ENCODE measurements around the gene BUD23. TPM values are rescaled to one million over a fixed set of nuclear protein-coding genes. Genes with fewer than 3 reads are reported as not detected.
A peak's percentile ranks its signal among the peaks of the same experiment; 100 is the strongest.

BUD23 gene
- total RNA-seq, 4 donors from 2014 or later, result 83.9 to 128 (median 114) TPM

GRCh38 chr7:73678862-73679261 is 4.5 kb upstream of the BUD23 start:
- H3K27me3 ChIP-seq, result no peaks in the 10 kb centered on the region
- H3K4me3 ChIP-seq, result no peak overlapping the region
- DNase-seq, result no peak
- H3K27ac ChIP-seq, result peak overlapping the region in 1 of 4 donors; percentile 34
- TF ChIP-seq POLR2A (IDR thresholded peaks at IDR 0.05), result no peak
- no peak for TF ChIP-seq CTCF (IDR thresholded peaks at IDR 0.05 in 4 of 5, conservative IDR thresholded peaks at IDR 0.05 in 1 of 5)
- no peaks in the 10 kb centered on the region for H3K9me3 ChIP-seq
- in situ Hi-C loops (cut with MboI; ENCODE audit: low sequenced_read_pairs in 4 of 4) (no loop called here), intact Hi-C loops (cut with DNase I; ENCODE audit: low total_unique reads) (no loop called here)
- ATAC-seq, result no peak
- H3K36me3 ChIP-seq, result no peaks in the 10 kb centered on the region
- H3K4me1 ChIP-seq, result peaks cover 29 to 36% of the 10 kb centered on the region in 2 donors

- Histone ChIP-seq H3K27me3 (no peaks in the 10 kb centered on the region), H3K36me3 (no peaks in the 10 kb centered on the region), H3K4me3 (no peak overlapping the region), H3K4me1 (peaks cover 36% of the 10 kb centered on the region in 2 donors), H3K27ac (peak overlapping the region in 1 of 4 donors; percentile 34), H3K9me3 (no peaks in the 10 kb centered on the region)
- no peak for ATAC-seq
- in situ Hi-C loops (cut with MboI; ENCODE audit: low sequenced_read_pairs in 4 of 4) (no loop called here), intact Hi-C loops (cut with DNase I; ENCODE audit: low total_unique reads) (loop anchor here (5.0 kb wide), 2 partner anchors 38 to 67 kb away; partner anchors contain the start of gene STX1A)
- no peak for DNase-seq
- TF ChIP-seq POLR2A (IDR thresholded peaks at IDR 0.05) (no peak), CTCF (IDR thresholded peaks at IDR 0.05 in 4 of 5, conservative IDR thresholded peaks at IDR 0.05 in 1 of 5) (no peak)
Measured at GRCh38 chr7:73679709-73680108, 3.7 kb upstream of the BUD23 start.

- Histone ChIP-seq H3K4me3 (no peak overlapping the region), H3K9me3 (no peaks in the 10 kb centered on the region), H3K27ac (peak overlapping the region; percentile 83 to 96 (median 92)), H3K36me3 (no peaks in the 10 kb centered on the region), H3K4me1 (peaks cover 36% of the 10 kb centered on the region in 2 donors), H3K27me3 (no peaks in the 10 kb centered on the region)
- no peak for ATAC-seq
- in situ Hi-C loops (cut with MboI; ENCODE audit: low sequenced_read_pairs in 4 of 4) (no loop called here), intact Hi-C loops (cut with DNase I; ENCODE audit: low total_unique reads) (loop anchor here (5.0 kb wide), 2 partner anchors 37 to 68 kb away; partner anchors contain the start of gene STX1A)
- TF ChIP-seq CTCF (IDR thresholded peaks at IDR 0.05 in 4 of 5, conservative IDR thresholded peaks at IDR 0.05 in 1 of 5), result no peak
- TF ChIP-seq POLR2A (IDR thresholded peaks at IDR 0.05), result no peak
- DNase-seq, result no peak
Measured at GRCh38 chr7:73680501-73680900, 2.9 kb upstream of the BUD23 start.

GRCh38 chr7:73681031-73681430 is 2.4 kb upstream of the BUD23 start:
- Histone ChIP-seq H3K27me3 (no peaks in the 10 kb centered on the region), H3K27ac (peak overlapping the region; percentile 83 to 96 (median 92)), H3K36me3 (no peaks in the 10 kb centered on the region), H3K9me3 (no peaks in the 10 kb centered on the region), H3K4me3 (peak overlapping the region; percentile 91 to 99 (median 94)), H3K4me1 (peaks cover 36% of the 10 kb centered on the region in 2 donors)
- in situ Hi-C loops (cut with MboI; ENCODE audit: low sequenced_read_pairs in 4 of 4), result no loop called here
- TF ChIP-seq CTCF (IDR thresholded peaks at IDR 0.05 in 4 of 5, conservative IDR thresholded peaks at IDR 0.05 in 1 of 5), result no peak
- TF ChIP-seq POLR2A (IDR thresholded peaks at IDR 0.05), result no peak
- no peak for DNase-seq
- ATAC-seq, result no peak
- intact Hi-C loops (cut with DNase I; ENCODE audit: low total_unique reads), result loop anchor here (5.0 kb wide), 2 partner anchors 36 to 69 kb away; partner anchors contain the start of gene STX1A

GRCh38 chr7:73682745-73683055 is 697 bp upstream of the BUD23 start:
- peaks cover 36% of the 10 kb centered on the region in 2 donors for H3K4me1 ChIP-seq

More at GRCh38 chr7:73682745-73683055, 697 bp upstream of the BUD23 start:
- peak; percentile 1 to 16 for ATAC-seq
- in situ Hi-C loops (cut with MboI; ENCODE audit: low sequenced_read_pairs in 4 of 4) (no loop called here), intact Hi-C loops (cut with DNase I; ENCODE audit: low total_unique reads) (loop anchor here (2.0 to 5.0 kb wide), 3 partner anchors 35 to 70 kb away; partner anchors contain the start of genes ABHD11 and STX1A)
- peak overlapping the region; percentile 91 to 99 (median 94) for H3K4me3 ChIP-seq
- H3K27ac ChIP-seq, result peak overlapping the region; percentile 83 to 96 (median 92)
- H3K9me3 ChIP-seq, result no peaks in the 10 kb centered on the region
- peaks cover 0 to 14% of the 10 kb centered on the region in 2 donors for H3K36me3 ChIP-seq
- no peaks in the 10 kb centered on the region for H3K27me3 ChIP-seq
- TF ChIP-seq CTCF (IDR thresholded peaks at IDR 0.05 in 4 of 5, conservative IDR thresholded peaks at IDR 0.05 in 1 of 5) (no peak), POLR2A (IDR thresholded peaks at IDR 0.05) (no peak)
- DNase-seq, result no peak
